HG03354 (cell line): ENCODE data around the gene CCNE1.

Experiments used
- ATAC-seq: cut with Tn5 transposase; IDR thresholded peaks from one replicate; pipeline ENCODE4 v1.9.1; 2021; ENCODE audit warnings: mild to moderate bottlenecking; ENCODE audit not compliant: unreplicated experiment, poor library complexity, severe bottlenecking

Gene CCNE1

GRCh38 chr19:29811125-29812079 lies at the start of gene CCNE1:
Gene CCNE1, plus strand, starts transcription at chr19:29811991. Its CDS starts 565 bp downstream, at chr19:29812556.
- peak; percentile 77 for ATAC-seq

GRCh38 chr19:29763196-29763595 lies 48.6 kb upstream of the CCNE1 start:
- ATAC-seq = no peak

- ATAC-seq = no peak
These were observed 47.4 kb upstream of the CCNE1 start for GRCh38 chr19:29764361-29764760.

- ATAC-seq = no peak
These were observed 45.7 kb upstream of the CCNE1 start for GRCh38 chr19:29766100-29766499.

DNA sequence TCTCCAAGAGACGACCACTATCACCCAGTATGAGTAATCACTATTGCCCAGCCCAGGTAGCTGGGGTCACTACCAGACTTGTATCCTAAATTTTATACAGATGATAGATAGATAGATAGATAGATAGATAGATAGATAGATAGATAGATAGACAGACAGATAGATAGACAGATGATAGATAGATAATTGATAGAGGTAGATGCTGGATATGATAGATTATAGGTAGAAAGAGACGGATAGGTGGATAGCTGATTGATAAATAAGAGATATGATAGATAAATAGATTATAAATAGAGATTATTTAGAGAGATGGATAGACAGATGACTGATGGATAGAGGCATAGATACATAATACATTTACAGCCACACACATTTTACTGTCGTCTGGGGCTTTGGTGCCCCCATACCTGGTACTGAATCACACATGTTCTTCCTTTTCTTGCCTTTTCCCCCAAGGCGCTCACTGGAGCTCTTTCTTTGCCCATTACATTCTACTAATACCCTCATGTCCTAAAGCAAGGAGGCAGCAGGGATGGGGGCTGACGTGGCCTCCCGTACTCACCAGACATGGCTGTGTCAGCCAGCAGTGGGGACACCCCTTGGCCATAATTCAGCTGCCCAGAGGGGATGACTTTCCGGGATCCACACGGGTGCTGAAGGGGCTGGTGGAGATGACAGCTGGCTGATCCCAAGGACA lies 44.6 kb upstream of the CCNE1 start:
- ATAC-seq = no peak

DNA sequence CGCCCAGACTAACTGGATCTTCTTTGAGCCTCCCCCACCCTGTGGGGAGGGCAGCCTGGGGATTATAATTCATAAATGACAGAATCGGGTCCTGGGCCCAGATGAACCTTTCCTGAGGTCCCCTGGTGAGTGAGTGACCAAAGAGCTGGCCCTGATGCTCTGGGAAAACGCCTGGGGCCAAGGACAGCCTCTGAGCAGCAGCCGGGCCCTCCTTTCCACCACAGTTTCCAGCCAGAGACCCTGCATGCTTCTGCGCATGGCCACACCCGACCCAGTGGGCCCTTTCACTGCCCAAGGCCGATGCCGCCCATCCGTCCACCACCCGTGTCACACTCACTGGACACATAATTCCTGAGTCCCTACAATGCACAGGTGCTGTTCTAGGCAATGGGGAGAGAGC lies 43.6 kb upstream of the CCNE1 start:
- no peak for ATAC-seq

- no peak for ATAC-seq
These were observed 41.8 kb upstream of the CCNE1 start for GRCh38 chr19:29769997-29770396.

- no peak for ATAC-seq
These were observed 41.1 kb upstream of the CCNE1 start for GRCh38 chr19:29770648-29771047.

- ATAC-seq = no peak
These were observed 39.9 kb upstream of the CCNE1 start for GRCh38 chr19:29771708-29772414.

GRCh38 chr19:29772696-29773095 lies 39.1 kb upstream of the CCNE1 start:
- ATAC-seq = no peak

- ATAC-seq = no peak
These were observed 38.6 kb upstream of the CCNE1 start for GRCh38 chr19:29773141-29773540.

GRCh38 chr19:29774126-29774525 lies 37.7 kb upstream of the CCNE1 start:
- no peak for ATAC-seq

- ATAC-seq = no peak
These were observed 33.9 kb upstream of the CCNE1 start for GRCh38 chr19:29777781-29778309.

DNA sequence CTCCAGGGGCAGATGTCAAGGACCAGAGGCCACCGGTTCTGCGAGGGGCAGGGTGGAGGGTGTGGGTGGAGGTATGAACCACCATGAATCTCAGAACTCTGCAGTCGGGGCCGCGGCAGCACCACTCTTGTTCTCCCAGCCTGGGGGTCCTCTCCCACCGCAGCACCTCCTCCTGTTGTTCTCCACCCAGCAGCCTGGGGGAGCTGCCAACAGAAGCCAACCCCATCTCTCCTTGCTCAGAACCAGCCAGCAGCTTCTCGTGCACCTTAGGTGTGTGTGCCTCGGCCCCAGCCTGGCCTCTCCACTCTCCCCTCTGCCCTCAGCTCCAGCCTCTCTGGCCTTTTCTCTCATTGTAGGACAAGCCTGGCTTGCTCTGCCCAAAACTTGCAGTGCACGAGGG lies 31.9 kb upstream of the CCNE1 start:
- no peak for ATAC-seq

DNA sequence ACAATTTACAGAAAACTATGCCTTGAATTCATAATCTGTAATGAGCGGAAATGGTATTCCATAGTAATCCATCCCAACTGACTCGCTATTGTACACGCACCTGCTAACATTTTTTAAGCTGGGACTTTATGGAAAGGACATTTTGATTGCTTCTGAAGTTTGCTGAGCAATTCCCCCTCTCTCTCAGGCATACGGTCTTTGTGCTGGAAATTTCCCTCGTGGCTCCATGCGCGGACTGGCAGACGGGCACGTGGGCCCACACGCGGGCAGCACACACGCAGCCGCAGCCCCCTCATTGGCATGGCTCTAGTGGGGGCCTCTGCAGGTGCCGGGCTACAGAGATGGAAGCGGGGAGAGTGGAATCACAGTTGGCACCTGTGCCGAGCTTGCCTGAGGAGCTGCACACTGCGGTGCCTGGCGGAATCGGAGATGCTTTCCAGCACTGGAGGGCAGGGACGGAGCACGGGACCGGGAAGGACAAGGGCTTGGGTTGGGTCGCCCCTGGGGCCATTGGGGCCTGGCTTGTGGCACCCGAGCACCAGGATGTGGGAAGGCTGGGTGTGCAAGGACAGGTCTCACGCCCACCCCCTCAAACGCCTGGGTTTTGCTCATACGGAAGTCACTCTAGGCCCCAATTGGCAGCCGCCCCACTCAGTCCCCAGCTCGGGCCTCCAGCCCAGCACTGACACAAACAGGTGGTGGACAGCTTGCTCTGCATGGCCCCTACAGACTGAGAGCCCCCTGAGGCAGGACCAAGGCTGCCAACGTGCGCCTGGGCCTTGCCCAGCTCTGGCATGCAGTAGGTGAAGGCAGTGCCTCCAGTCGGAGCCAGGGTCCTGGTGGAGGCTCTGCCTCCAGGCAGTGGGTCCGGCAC lies 30.2 kb upstream of the CCNE1 start:
- no peak for ATAC-seq

DNA sequence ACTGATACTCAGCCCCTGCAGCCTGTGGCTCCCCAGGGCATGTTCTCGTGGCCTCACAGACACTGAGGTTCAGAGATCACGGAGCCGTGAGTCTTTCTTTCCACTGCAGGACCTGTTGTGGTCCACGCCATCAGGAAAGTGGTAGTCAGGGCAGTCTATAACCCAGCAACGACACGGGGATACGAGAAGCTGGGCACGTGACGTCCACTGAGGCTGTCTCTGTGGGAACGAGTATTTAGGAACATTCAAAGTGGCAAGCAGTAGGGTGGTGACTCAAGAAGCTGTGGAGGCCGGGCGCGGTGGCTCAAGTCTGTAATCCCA lies 29.6 kb upstream of the CCNE1 start:
- no peak for ATAC-seq

DNA sequence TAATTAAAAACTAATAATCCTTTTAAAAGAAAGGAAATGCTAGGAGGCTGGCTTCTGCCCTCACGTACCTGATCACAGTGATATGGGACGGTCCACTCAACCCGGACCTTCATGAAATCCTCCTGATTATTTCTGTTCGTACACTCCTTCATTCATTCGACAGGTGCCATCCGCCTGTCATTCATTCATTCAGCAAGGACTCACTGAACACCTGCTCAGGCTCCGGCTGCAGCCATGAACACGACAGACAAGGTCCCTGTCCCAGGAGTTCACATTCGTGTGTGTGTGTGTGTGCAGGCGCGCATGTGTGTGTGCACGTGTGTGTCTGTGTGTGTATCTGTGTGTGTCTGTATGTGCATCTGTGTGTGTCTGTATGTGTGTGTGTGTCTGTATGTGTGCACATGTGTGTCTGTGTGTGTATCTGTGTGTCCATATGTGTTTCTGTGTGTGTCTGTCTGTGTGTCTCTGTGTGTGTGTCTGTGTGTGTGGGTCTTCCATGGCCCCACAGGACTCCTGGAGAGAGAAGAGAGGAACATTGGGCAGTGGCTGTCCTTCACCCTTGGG lies 28.1 kb upstream of the CCNE1 start:
- ATAC-seq = no peak

DNA sequence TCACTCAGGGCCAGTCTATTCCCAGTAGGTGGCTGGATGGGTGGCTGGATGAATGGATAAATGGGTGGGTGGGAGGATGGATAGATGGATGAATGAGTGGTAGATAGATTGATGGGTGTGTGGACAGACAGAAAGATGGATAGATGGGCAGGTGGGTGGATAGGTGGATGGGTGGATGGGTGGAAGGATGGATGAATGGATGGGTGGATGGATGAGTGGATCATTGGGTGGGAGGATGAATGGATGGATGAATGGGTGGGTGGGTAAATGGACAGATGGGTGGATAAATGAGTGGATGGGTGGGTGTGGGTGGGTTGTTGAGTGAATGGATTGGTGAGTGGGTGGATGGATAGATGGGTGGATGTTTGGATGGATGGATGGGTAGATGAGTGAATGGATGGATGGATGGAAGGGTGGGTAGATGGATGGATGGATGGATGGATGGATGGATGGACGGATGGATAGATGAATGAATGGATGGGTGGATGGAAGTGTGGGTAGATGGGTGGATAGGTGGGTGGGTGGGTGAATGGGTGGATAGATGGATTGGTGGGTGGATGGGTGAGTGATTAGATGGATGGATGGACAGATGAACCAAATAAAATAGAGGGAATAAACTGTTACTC lies 27.1 kb upstream of the CCNE1 start:
- no peak for ATAC-seq

- no peak for ATAC-seq
These were observed 26.4 kb upstream of the CCNE1 start for GRCh38 chr19:29785360-29785759.
